Renal pelvis (tissue), 4 donors: ENCODE measurements around the gene MARK2. TPM values are rescaled to one million over a fixed set of nuclear protein-coding genes. Genes with fewer than 3 reads are reported as not detected.

Source experiments
- DNase-seq: peaks from one replicate; pipeline ENCODE4 v3.0.0-alpha.2; 2013
- polyA plus RNA-seq, 3 donors: library from polyadenylated mRNA; unstranded; fragments of 120-200 nt; gene quantifications; one replicate each; pipeline ENCODE4 v1.2.1, GENCODE V29; 2013; ENCODE audit not compliant: insufficient read length in 3 of 3

The MARK2 gene
- polyA plus RNA-seq, 3 donors, result 35.5 to 36.7 (median 35.8) TPM

GRCh38 chr11:63879598-63880402, 40.9 kb downstream of the MARK2 start:
- DNase-seq, result no peak

- no peak for DNase-seq
Measured at GRCh38 chr11:63880403-63880790, 41.5 kb downstream of the MARK2 start.

GRCh38 chr11:63882555-63883242, 43.8 kb downstream of the MARK2 start:
- no peak for DNase-seq

GRCh38 chr11:63883791-63884190, 44.9 kb downstream of the MARK2 start:
- DNase-seq, result no peak

- DNase-seq, result no peak
Measured at GRCh38 chr11:63884196-63884932, 45.5 kb downstream of the MARK2 start.

- no peak for DNase-seq
Measured at GRCh38 chr11:63887386-63887999, 48.6 kb downstream of the MARK2 start.

GRCh38 chr11:63888170-63889086, 49.5 kb downstream of the MARK2 start:
- no peak for DNase-seq

GRCh38 chr11:63889344-63889743, 50.4 kb downstream of the MARK2 start:
- DNase-seq, result no peak

GRCh38 chr11:63890368-63890767, 51.5 kb downstream of the MARK2 start:
- no peak for DNase-seq

- DNase-seq, result no peak
Measured at GRCh38 chr11:63892228-63892627, 53.3 kb downstream of the MARK2 start.

GRCh38 chr11:63893355-63893754, 54.4 kb downstream of the MARK2 start:
- no peak for DNase-seq

- no peak for DNase-seq
Measured at GRCh38 chr11:63896071-63896470, 57.2 kb downstream of the MARK2 start.

GRCh38 chr11:63897459-63898146, 58.7 kb downstream of the MARK2 start:
- DNase-seq, result no peak

GRCh38 chr11:63901660-63902059, 62.8 kb downstream of the MARK2 start:
- no peak for DNase-seq

- no peak for DNase-seq
Measured at GRCh38 chr11:63903884-63904283, 65.0 kb downstream of the MARK2 start.

- DNase-seq, result no peak
Measured at GRCh38 chr11:63904743-63905142, 65.8 kb downstream of the MARK2 start.

GRCh38 chr11:63905179-63905578, 66.3 kb downstream of the MARK2 start:
- DNase-seq, result no peak

- DNase-seq, result no peak
Measured at GRCh38 chr11:63906087-63906486, 67.2 kb downstream of the MARK2 start.

- DNase-seq, result no peak
Measured at GRCh38 chr11:63906585-63906984, 67.7 kb downstream of the MARK2 start.

GRCh38 chr11:63907063-63907462, 68.2 kb downstream of the MARK2 start:
- no peak for DNase-seq
